Endothelial cell (in vitro differentiated cells): ENCODE data around the gene IQGAP2. TPM values are rescaled to one million over a fixed set of nuclear protein-coding genes. Genes with fewer than 3 reads are reported as not detected.

Experiments used
- DNase-seq: peaks from one replicate; pipeline ENCODE4 v3.0.0; 2021; ENCODE audit warnings: low spot score
- H3K27ac Mint-ChIP-seq: one replicate; pipeline ENCODE4 v1.8.0; 2021; ENCODE audit warnings: mixed read lengths, inconsistent platforms; ENCODE audit not compliant: unreplicated experiment
- H3K27me3 Mint-ChIP-seq: one replicate; pipeline ENCODE4 v1.8.0; 2021; ENCODE audit warnings: mild to moderate bottlenecking, moderate library complexity, mixed read lengths, inconsistent platforms; ENCODE audit not compliant: unreplicated experiment
- H3K36me3 Mint-ChIP-seq: one replicate; pipeline ENCODE4 v1.8.0; 2021; ENCODE audit warnings: mild to moderate bottlenecking, low read depth, mixed read lengths, inconsistent platforms; ENCODE audit not compliant: unreplicated experiment
- H3K4me1 Mint-ChIP-seq: one replicate; pipeline ENCODE4 v1.8.0; 2021; ENCODE audit warnings: mild to moderate bottlenecking, mixed read lengths, inconsistent platforms; ENCODE audit not compliant: unreplicated experiment
- H3K4me3 Mint-ChIP-seq: one replicate; pipeline ENCODE4 v1.8.0; 2021; ENCODE audit warnings: mild to moderate bottlenecking, mixed read lengths, inconsistent platforms; ENCODE audit not compliant: unreplicated experiment
- H3K9me3 Mint-ChIP-seq: one replicate; pipeline ENCODE4 v1.8.0; 2021; ENCODE audit warnings: mixed read lengths, inconsistent platforms; ENCODE audit not compliant: unreplicated experiment
- total RNA-seq: library from RNA; stranded (reverse); fragmentation: NEBNext Ultra II Directional; extraction: Animal tissue kit (Norgen Biotek cat#: 25700); gene quantifications from one replicate; pipeline ENCODE4 v1.2.1, GENCODE V29; 2021; ENCODE audit not compliant: unreplicated experiment
- TF ChIP-seq, protein P1 (sequence below): fragments of 200-600 bp; sonication (generic); IDR thresholded peaks from one replicate; pipeline ENCODE4 v1.5.0; 2021; ENCODE audit warnings: antibody characterized with exemption; ENCODE audit not compliant: unreplicated experiment

The IQGAP2 gene
- total RNA-seq, 1 donor from 2014 or later, result 43.4 TPM

DNA sequence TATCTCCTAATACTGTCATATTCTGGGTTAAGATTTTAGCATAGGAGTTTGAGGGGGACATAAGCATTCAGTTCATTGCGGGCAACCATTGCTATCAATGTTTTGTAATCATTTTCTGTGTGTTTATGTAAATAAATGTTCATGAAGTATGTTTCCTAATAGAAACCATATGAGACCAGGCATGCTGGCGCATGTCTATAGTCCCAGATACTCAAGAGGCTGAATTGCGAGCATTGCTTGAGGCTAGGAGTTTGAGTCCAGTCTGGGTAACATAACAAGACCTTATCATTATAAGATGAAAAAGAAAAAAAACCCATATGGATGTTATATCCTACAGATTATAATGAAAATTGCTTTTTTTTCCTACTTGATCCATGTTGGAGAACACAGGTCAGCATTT, 129.0 kb downstream of the IQGAP2 start:
- no peak overlapping the region for H3K27ac Mint-ChIP-seq
- H3K9me3 Mint-ChIP-seq, result no peaks in the 10 kb centered on the region
- no peak overlapping the region for H3K4me3 Mint-ChIP-seq
- no peak for DNase-seq
- TF ChIP-seq, protein P1, sequence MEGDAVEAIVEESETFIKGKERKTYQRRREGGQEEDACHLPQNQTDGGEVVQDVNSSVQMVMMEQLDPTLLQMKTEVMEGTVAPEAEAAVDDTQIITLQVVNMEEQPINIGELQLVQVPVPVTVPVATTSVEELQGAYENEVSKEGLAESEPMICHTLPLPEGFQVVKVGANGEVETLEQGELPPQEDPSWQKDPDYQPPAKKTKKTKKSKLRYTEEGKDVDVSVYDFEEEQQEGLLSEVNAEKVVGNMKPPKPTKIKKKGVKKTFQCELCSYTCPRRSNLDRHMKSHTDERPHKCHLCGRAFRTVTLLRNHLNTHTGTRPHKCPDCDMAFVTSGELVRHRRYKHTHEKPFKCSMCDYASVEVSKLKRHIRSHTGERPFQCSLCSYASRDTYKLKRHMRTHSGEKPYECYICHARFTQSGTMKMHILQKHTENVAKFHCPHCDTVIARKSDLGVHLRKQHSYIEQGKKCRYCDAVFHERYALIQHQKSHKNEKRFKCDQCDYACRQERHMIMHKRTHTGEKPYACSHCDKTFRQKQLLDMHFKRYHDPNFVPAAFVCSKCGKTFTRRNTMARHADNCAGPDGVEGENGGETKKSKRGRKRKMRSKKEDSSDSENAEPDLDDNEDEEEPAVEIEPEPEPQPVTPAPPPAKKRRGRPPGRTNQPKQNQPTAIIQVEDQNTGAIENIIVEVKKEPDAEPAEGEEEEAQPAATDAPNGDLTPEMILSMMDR, result no peak
- H3K36me3 Mint-ChIP-seq, result no peaks in the 10 kb centered on the region
- peaks cover under 1% of the 10 kb centered on the region for H3K27me3 Mint-ChIP-seq
- H3K4me1 Mint-ChIP-seq, result peaks cover 4% of the 10 kb centered on the region

DNA sequence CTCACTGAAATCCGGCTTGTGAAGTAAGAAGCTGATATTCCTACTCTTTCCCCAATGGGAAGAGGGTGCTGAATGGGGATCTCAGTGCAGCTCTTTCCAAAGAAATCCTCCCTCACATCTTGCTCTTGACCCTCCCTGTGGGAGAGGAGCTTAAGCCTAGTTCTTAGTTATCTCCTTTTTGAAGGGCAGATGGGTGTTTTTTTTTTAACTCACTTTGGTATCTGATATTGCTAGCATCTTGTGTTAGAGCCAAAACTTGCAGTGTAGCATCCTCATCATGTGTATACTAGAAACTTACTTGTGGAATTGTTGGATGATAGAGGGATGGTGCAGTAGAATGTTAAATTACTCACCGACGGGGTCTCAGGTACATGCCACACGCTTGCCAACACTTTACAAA, 129.9 kb downstream of the IQGAP2 start:
- H3K27ac Mint-ChIP-seq, result no peak overlapping the region
- TF ChIP-seq, protein P1, result no peak
- H3K27me3 Mint-ChIP-seq, result peaks cover 2% of the 10 kb centered on the region
- DNase-seq, result no peak
- H3K4me3 Mint-ChIP-seq, result no peak overlapping the region
- no peaks in the 10 kb centered on the region for H3K9me3 Mint-ChIP-seq
- no peaks in the 10 kb centered on the region for H3K36me3 Mint-ChIP-seq
- H3K4me1 Mint-ChIP-seq, result peaks cover under 1% of the 10 kb centered on the region

DNA sequence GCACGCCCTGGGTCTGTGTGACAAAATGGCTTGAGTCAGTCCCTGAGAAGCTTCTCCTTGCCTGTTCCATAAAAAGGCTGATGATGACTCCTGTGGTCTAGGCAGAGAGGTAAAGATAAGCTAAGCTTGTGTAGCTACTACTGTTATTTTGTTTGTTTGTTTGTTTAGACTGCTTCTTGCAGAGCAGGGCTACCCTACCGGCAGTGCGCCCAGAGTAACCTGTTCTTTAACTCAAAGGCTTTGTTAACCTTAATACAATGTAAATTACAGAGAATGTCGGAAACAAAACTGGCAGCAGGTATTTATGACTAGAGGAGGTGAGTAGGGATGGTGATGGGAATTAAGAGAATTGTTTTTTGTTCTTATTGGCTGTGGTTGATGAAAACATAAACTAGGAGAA, 132.5 kb downstream of the IQGAP2 start:
- Mint-ChIP-seq H3K9me3 (no peaks in the 10 kb centered on the region), H3K4me1 (peaks cover 11% of the 10 kb centered on the region), H3K27me3 (peaks cover 2% of the 10 kb centered on the region), H3K4me3 (no peak overlapping the region), H3K36me3 (no peaks in the 10 kb centered on the region), H3K27ac (no peak overlapping the region)
- TF ChIP-seq, protein P1, result no peak
- DNase-seq, result no peak

DNA sequence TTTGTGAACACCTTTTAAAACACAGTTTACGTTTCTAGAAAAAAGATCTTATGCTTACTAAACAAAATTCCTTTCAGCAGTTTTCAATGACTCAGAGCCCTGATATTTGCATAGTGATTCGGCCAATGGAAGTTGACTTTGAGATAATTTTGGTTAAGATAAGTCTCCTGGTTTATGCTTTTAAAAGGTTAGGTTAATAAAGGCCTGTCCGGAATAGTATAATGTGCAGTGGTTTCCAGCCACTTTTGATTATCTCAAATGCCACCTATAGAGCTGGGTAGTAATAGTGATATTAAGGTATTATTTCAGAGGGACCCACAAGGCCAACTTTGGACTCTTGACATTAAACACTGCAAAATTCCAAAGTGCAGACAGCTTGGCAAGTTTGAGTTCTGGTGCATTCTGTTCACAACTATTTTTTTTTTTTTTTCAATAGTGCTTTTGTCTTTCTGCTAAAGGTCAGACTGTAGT, 134.0 kb downstream of the IQGAP2 start:
- Mint-ChIP-seq H3K36me3 (no peaks in the 10 kb centered on the region), H3K4me1 (peaks cover 11% of the 10 kb centered on the region), H3K4me3 (no peak overlapping the region), H3K27ac (no peak overlapping the region), H3K27me3 (peaks cover 2% of the 10 kb centered on the region), H3K9me3 (no peaks in the 10 kb centered on the region)
- TF ChIP-seq, protein P1, result no peak
- DNase-seq, result no peak

DNA sequence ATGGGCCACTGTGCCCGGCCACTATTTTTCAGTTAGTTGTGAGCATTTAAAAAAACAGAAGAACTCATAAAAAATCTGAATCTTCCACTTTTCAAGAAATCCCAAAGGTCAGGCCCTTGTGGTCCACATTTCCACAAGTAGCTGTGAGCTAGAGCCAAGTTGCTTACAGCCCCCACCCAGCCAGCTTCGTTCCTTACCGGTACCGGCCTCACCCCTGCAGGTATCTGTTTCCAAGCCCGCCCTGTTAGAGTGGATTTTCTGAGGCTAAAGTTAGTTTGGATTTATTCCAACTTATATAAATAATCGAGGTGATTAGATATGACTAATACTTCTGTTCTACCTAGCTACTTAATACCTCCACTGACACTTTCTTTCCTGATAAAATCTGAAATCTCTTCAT, 139.2 kb downstream of the IQGAP2 start:
- no peaks in the 10 kb centered on the region for H3K9me3 Mint-ChIP-seq
- TF ChIP-seq, protein P1, result no peak
- H3K27me3 Mint-ChIP-seq, result no peaks in the 10 kb centered on the region
- no peak for DNase-seq
- peaks cover 35% of the 10 kb centered on the region for H3K4me1 Mint-ChIP-seq
- H3K36me3 Mint-ChIP-seq, result no peaks in the 10 kb centered on the region
- no peak overlapping the region for H3K27ac Mint-ChIP-seq
- no peak overlapping the region for H3K4me3 Mint-ChIP-seq
